GM12878 (cell line): ENCODE data around the gene XPNPEP2. TPM values are rescaled to one million over a fixed set of nuclear protein-coding genes. Genes with fewer than 3 reads are reported as not detected.
A peak's percentile ranks its signal among the peaks of the same experiment; 100 is the strongest.

Source experiments
- ATAC-seq: fragments of 200-7000 bp; cut with Tn5 transposase; 3 replicates; pipeline ENCODE4 v1.9.1; 2020; ENCODE audit warnings: mild to moderate bottlenecking, moderate library complexity
- BruUV-seq: library from RNA; stranded (reverse); fragments of 400-500 nt; replicated peaks from 2 replicates; lab custom pipeline; 2021; lab: Mats Ljungman, UMichigan
- CTCF ChIA-PET: fragments of 300-600 bp; sonication (Branson Sonifier 250); formaldehyde crosslinking; extraction: SDS; loops from one replicate; lab custom pipeline; 2021; ENCODE audit warnings: inconsistent platforms; lab: Yijun Ruan, JAX
- POLR2A ChIA-PET: fragments of 350-600 bp; formaldehyde crosslinking; extraction: SDS; loops from one replicate; lab custom pipeline; 2021; ENCODE audit warnings: inconsistent platforms; lab: Charles Lee
- RAD21 ChIA-PET: fragments of 300-600 bp; sonication (Branson Sonifier 250); formaldehyde crosslinking; loops from one replicate; lab custom pipeline; 2023; ENCODE audit warnings: antibody characterized with exemption; ENCODE audit not compliant: unreplicated experiment; lab: Charles Lee
- SMC1A ChIA-PET: fragments of 300-600 bp; sonication (Branson Sonifier 250); formaldehyde crosslinking; loops from one replicate; lab custom pipeline; 2023; ENCODE audit not compliant: unreplicated experiment, uncharacterized antibody; lab: Charles Lee
- DNase-seq: peaks from one replicate; pipeline ENCODE4 v3.0.0-alpha.2; 2011; ENCODE audit warnings: low read depth, low spot score
- FAIRE-seq: peaks from 3 replicates; lab custom pipeline; 2011; peaks lifted over from hg19 to GRCh38; lab: Jason Lieb, UNC
- H2AFZ ChIP-seq: 2 replicates; pipeline ENCODE4 v1.6.0; 2011; ENCODE audit warnings: low read depth, low read length, control low read depth; ENCODE audit not compliant: control insufficient read depth
- H3K27ac ChIP-seq: 2 replicates; pipeline ENCODE4 v1.5.1; 2011; ENCODE audit warnings: control low read depth; ENCODE audit not compliant: control insufficient read depth, insufficient read depth
- H3K27me3 ChIP-seq, 2 experiments: replicated peaks in 1 of 2; 2 replicates each; pipeline versions ENCODE4 v1.6.0 to v1.6.1; 2011; ENCODE audit warnings: low read length in 1 of 2; ENCODE audit not compliant: control insufficient read depth in 2 of 2, insufficient read depth in 2 of 2
- H3K36me3 ChIP-seq, 2 experiments: 2 replicates each; pipeline ENCODE4 v1.5.1; 2011; ENCODE audit warnings: low read length in 1 of 2; ENCODE audit not compliant: control insufficient read depth in 2 of 2, insufficient read depth in 2 of 2
- H3K4me1 ChIP-seq: 2 replicates; pipeline ENCODE4 v1.6.1; 2011; ENCODE audit warnings: mild to moderate bottlenecking, low read length, moderate library complexity, mixed read lengths; ENCODE audit not compliant: control insufficient read depth, insufficient read depth
- H3K4me2 ChIP-seq: 2 replicates; pipeline ENCODE4 v1.6.0; 2011; ENCODE audit warnings: control low read depth; ENCODE audit not compliant: control insufficient read depth, insufficient read depth
- H3K4me3 ChIP-seq: fragments of 200-600 bp; sonication (generic); 2 replicates; pipeline ENCODE4 v1.5.1; 2016
- H3K79me2 ChIP-seq: 2 replicates; pipeline ENCODE4 v1.6.0; 2011; ENCODE audit warnings: low read length; ENCODE audit not compliant: control insufficient read depth, insufficient read depth
- H3K9ac ChIP-seq: 2 replicates; pipeline ENCODE4 v1.8.0; 2011; ENCODE audit warnings: low read length, control low read depth, mixed read lengths; ENCODE audit not compliant: control insufficient read depth, insufficient read depth
- H3K9me3 ChIP-seq: replicated peaks from 3 replicates; pipeline ENCODE4 v1.5.1; 2011; ENCODE audit warnings: mild to moderate bottlenecking, low read length; ENCODE audit not compliant: control insufficient read depth, insufficient read depth
- H4K20me1 ChIP-seq: 2 replicates; pipeline ENCODE4 v1.6.0; 2011; ENCODE audit not compliant: control insufficient read depth, insufficient read depth
- ELK1 ChIP-seq: IDR thresholded peaks from 2 replicates; pipeline ENCODE4 v1.6.1; 2012; ENCODE audit warnings: low read depth, low read length, improper control_type of control experiment
- KDM1A ChIP-seq: fragments of 200-600 bp; sonication (generic); IDR thresholded peaks from 2 replicates; pipeline ENCODE4 v1.6.1; 2016; ENCODE audit warnings: borderline replicate concordance
- NFXL1 ChIP-seq: fragments of 450-650 bp; IDR thresholded peaks from 2 replicates; pipeline ENCODE4 v1.6.1; 2017; ENCODE audit warnings: antibody characterized with exemption, mild to moderate bottlenecking, borderline replicate concordance
- POLR2A ChIP-seq: IDR thresholded peaks from 2 replicates; pipeline ENCODE4 v1.6.1; 2011; ENCODE audit warnings: low read depth, mild to moderate bottlenecking, low read length
- POLR2AphosphoS5 ChIP-seq: IDR thresholded peaks from 2 replicates; pipeline ENCODE4 v1.6.1; 2011; ENCODE audit warnings: mild to moderate bottlenecking, low read length, inconsistent platforms
- RFX5 ChIP-seq: IDR thresholded peaks from 2 replicates; pipeline ENCODE4 v1.6.1; 2011; ENCODE audit warnings: low read depth, low read length, improper control_type of control experiment
- WGBS: methylation state at CpG from one replicate; pipeline ENCODE4 v1.1.6; 2016; ENCODE audit warnings: low lambda C conversion rate; ENCODE audit not compliant: insufficient replicate concordance, insufficient coverage; ENCODE audit errors: missing lambda C conversion rate; 5-methylcytosine and 5-hydroxymethylcytosine counted together
- in situ Hi-C: fragments of 300-500 bp; cut with MboI; formaldehyde crosslinking; loops from 9 replicates; pipeline ENCODE4 v1.14.3; 2018; ENCODE audit warnings: mixed read lengths
- intact Hi-C: fragments of 100-400 bp; cut with micrococcal nuclease; formaldehyde crosslinking; loops from one replicate; pipeline ENCODE4 v1.14.2; 2022; ENCODE audit not compliant: unreplicated experiment
- polyA plus RNA-seq, 11 experiments: library from polyadenylated mRNA; depleted of rRNA in 4 of 11; unstranded in 6 of 11; stranded (reverse) in 5 of 11; fragments of >200 nt; fragmentation: Nextera tagmentation in 4 of 11; fragmentation: Illumina TruSeq in 1 of 11; extraction: Ambion mirVana in 4 of 11; extraction: Trizol in 1 of 11; gene quantifications; 1 replicate in 1 of 11; 2 replicates in 10 of 11; pipeline versions ENCODE4 v1.2.1 to v1.2.3, GENCODE V29; 2011 to 2016; ENCODE audit warnings: inconsistent platforms in 2 of 11, missing spikeins in 2 of 11, low read depth in 1 of 11
- total RNA-seq, 4 experiments: library from RNA; depleted of rRNA in 3 of 4; stranded (reverse); fragments of >200 nt in 3 of 4; fragmentation: Illumina TruSeq in 1 of 4; extraction: Trizol in 1 of 4; gene quantifications; 2 replicates each; pipeline versions ENCODE4 v1.2.1 to v1.2.3, GENCODE V29; 2013 to 2021

XPNPEP2 gene
- total and polyA plus RNA-seq, 10 of the 15 experiments (the other 5 are each of a cell fraction or from before 2014, with no cell fraction given): 0.04 to 0.37 (median 0.15) TPM

DNA sequence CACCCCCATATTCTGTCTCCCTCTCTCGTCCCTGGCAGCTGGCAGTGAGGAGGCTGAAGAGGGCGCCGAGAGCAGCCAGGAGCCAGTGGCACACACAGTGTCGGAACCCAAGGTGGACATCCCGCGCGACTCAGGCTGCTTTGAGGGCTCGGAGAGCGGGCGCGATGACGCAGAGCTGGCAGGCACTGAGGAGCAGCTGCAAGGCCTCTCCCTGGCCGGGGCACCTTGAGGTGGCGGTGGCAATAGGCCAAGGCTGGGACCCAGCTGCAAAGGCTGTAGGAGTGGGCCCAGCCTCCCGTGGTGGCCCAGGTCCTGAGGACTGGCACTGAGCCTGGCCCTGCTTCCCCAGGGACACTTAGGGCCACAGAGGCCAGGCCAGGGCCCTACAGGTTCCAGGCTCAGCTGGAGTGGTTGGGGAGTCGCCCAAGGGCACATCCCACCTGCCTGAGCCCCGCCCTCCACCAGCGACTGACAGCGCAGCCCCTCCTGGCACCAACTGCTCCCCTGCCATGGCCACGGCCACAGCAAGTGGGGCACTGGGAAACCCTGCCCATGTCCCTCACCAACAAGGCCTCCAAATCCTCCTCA lies 54.9 kb downstream of the XPNPEP2 start:
- intact Hi-C loops: no loop called here
- no peak overlapping the region for H2AFZ ChIP-seq
- DNase-seq: no peak
- no peak overlapping the region for H3K9ac ChIP-seq
- RAD21 ChIA-PET: no interaction called here
- POLR2A ChIA-PET: interaction anchor here (1.4 kb wide), 1 partner anchor 13 kb away, joined by 4 read pairs; no protein-coding TSS in a partner anchor
- WGBS: 79% methylated on average over 19 of the region's 20 CpGs
- TF ChIP-seq KDM1A (no peak), POLR2AphosphoS5 (0 out of 2 replicates have a peak, but pooled peaks have one; percentile 20), POLR2A (peak; percentile 41; the same call in 1 of the 2 replicates)
- no peak overlapping the region for H3K4me2 ChIP-seq
- FAIRE-seq: no peak
- no peak overlapping the region for H3K27ac ChIP-seq
- H3K9me3 ChIP-seq: no peaks in the 10 kb centered on the region
- no peaks in the 10 kb centered on the region for H4K20me1 ChIP-seq
- H3K4me3 ChIP-seq: no peak overlapping the region
- no peaks in the 10 kb centered on the region for H3K79me2 ChIP-seq
- H3K4me1 ChIP-seq: no peaks in the 10 kb centered on the region
- SMC1A ChIA-PET: interaction anchor here (0.7 to 1.1 kb wide), 2 partner anchors 9 to 267 kb away, joined by 3 read pairs; no protein-coding TSS in a partner anchor
- no peaks in the 10 kb centered on the region for H3K27me3 ChIP-seq
- CTCF ChIA-PET: interaction anchor here (2.1 kb wide), 1 partner anchor 37 kb away, joined by 5 read pairs; no protein-coding TSS in a partner anchor
- in situ Hi-C loops: no loop called here
- ATAC-seq: no peak
- no TSS peak for BruUV-seq
- peaks cover 28 to 40% of the 10 kb centered on the region in 2 experiments for H3K36me3 ChIP-seq

- no peak overlapping the region for H3K9ac ChIP-seq
- ChIA-PET SMC1A (interaction anchor here (0.9 to 1.9 kb wide), 3 partner anchors 12 to 39 kb away, joined by 3 to 9 read pairs (median 3); no protein-coding TSS in a partner anchor), POLR2A (interaction anchor here (1.0 to 1.5 kb wide), 2 partner anchors 12 to 14 kb away, joined by 3 to 4 read pairs; no protein-coding TSS in a partner anchor), CTCF (interaction anchor here (1.2 to 3.2 kb wide), 2 partner anchors 11 to 27 kb away, joined by 3 to 10 read pairs; no protein-coding TSS in a partner anchor)
- no peaks in the 10 kb centered on the region for H3K79me2 ChIP-seq
- no peaks in the 10 kb centered on the region for H3K4me1 ChIP-seq
- FAIRE-seq: no peak
- peaks cover 22 to 35% of the 10 kb centered on the region in 2 experiments; a peak in 3 of 4 replicates for H3K36me3 ChIP-seq
- no peaks in the 10 kb centered on the region for H4K20me1 ChIP-seq
- H3K9me3 ChIP-seq: no peaks in the 10 kb centered on the region
- no peak for DNase-seq
- in situ Hi-C loops: no loop called here
- H2AFZ ChIP-seq: no peak overlapping the region
- no peak overlapping the region for H3K4me3 ChIP-seq
- 80% methylated on average over 1 of the region's 1 CpG for WGBS
- H3K27me3 ChIP-seq: no peaks in the 10 kb centered on the region
- TF ChIP-seq POLR2A (peak; percentile 57), ELK1 (no peak), RFX5 (no peak), NFXL1 (no peak)
- TF ChIP-seq, all 136 proteins: peak for 1
- H3K27ac ChIP-seq: no peak overlapping the region
- H3K4me2 ChIP-seq: no peak overlapping the region
- intact Hi-C loops: no loop called here
- RAD21 ChIA-PET: no interaction called here
- ATAC-seq: no peak
- BruUV-seq: no TSS peak
These were observed 56.8 kb downstream of the XPNPEP2 start for GRCh38 chrX:129795584-129795983.
